ENCODE measurements around the gene LGMN.

Gene LGMN

GRCh38 chr14:92673601-92674150 lies 74.8 kb downstream of the LGMN start:
- H3K9ac ChIP-seq (ENCODE audit: low read depth, low read length) = no peak overlapping the region
- H3K27ac ChIP-seq (ENCODE audit: low read length) = no peak overlapping the region
- no peak for DNase-seq
- H2AFZ ChIP-seq (ENCODE audit: low read depth, low read length) = no peak overlapping the region
- H3K27me3 ChIP-seq (ENCODE audit: insufficient read depth, low read length, poor library complexity) = no peaks in the 10 kb centered on the region
- no peak for ATAC-seq (ENCODE audit: insufficient read depth, low read depth)
- no peaks in the 10 kb centered on the region for H3K4me1 ChIP-seq (ENCODE audit: insufficient read depth, low read length)
- no peak overlapping the region for H3K4me2 ChIP-seq (ENCODE audit: insufficient read depth, low read length)
- no peaks in the 10 kb centered on the region for H4K20me1 ChIP-seq (ENCODE audit: insufficient read depth, low read length)
- H3K36me3 ChIP-seq (ENCODE audit: insufficient read depth, low read length) = no peaks in the 10 kb centered on the region
- TF ChIP-seq EZH2 (IDR thresholded peaks at IDR 0.05; ENCODE audit: borderline replicate concordance, low read depth, low read length, severe bottlenecking) (no peak), CTCF (IDR thresholded peaks at IDR 0.05; ENCODE audit: borderline replicate concordance, extremely low read depth, low read length, poor library complexity, severe bottlenecking) (no peak)
- no peaks in the 10 kb centered on the region for H3K9me3 ChIP-seq (ENCODE audit: insufficient read depth, low read length, severe bottlenecking)
- no peak overlapping the region for H3K4me3 ChIP-seq (ENCODE audit: low read depth in 1 of 2, low read length in 2 of 2)
- H3K79me2 ChIP-seq (ENCODE audit: insufficient read depth, low read length) = no peaks in the 10 kb centered on the region

- no peak for TF ChIP-seq EZH2 (IDR thresholded peaks at IDR 0.05; ENCODE audit: borderline replicate concordance, low read depth, low read length, severe bottlenecking)
- TF ChIP-seq CTCF (IDR thresholded peaks at IDR 0.05; ENCODE audit: borderline replicate concordance, extremely low read depth, low read length, poor library complexity, severe bottlenecking) = no peak
- no peak for ATAC-seq (ENCODE audit: insufficient read depth, low read depth)
Measured at GRCh38 chr14:92670643-92671366, 77.6 kb downstream of the LGMN start.

GRCh38 chr14:92670160-92670559 lies 78.3 kb downstream of the LGMN start:
- H3K4me3 ChIP-seq (ENCODE audit: low read depth in 1 of 2, low read length in 2 of 2) = no peak overlapping the region
- no peaks in the 10 kb centered on the region for H4K20me1 ChIP-seq (ENCODE audit: insufficient read depth, low read length)
- DNase-seq (peak; percentile 16), ATAC-seq (ENCODE audit: insufficient read depth, low read depth) (peak; percentile 45; the same call in 1 of the 3 replicates)
- TF ChIP-seq EZH2 (IDR thresholded peaks at IDR 0.05; ENCODE audit: borderline replicate concordance, low read depth, low read length, severe bottlenecking) (no peak), CTCF (IDR thresholded peaks at IDR 0.05; ENCODE audit: borderline replicate concordance, extremely low read depth, low read length, poor library complexity, severe bottlenecking) (no peak)
- no peaks in the 10 kb centered on the region for H3K36me3 ChIP-seq (ENCODE audit: insufficient read depth, low read length)
- H3K9ac ChIP-seq (ENCODE audit: low read depth, low read length) = no peak overlapping the region
- H2AFZ ChIP-seq (ENCODE audit: low read depth, low read length) = no peak overlapping the region
- H3K9me3 ChIP-seq (ENCODE audit: insufficient read depth, low read length, severe bottlenecking) = no peaks in the 10 kb centered on the region
- H3K27me3 ChIP-seq (ENCODE audit: insufficient read depth, low read length, poor library complexity) = peaks cover 2% of the 10 kb centered on the region
- no peaks in the 10 kb centered on the region for H3K79me2 ChIP-seq (ENCODE audit: insufficient read depth, low read length)
- H3K27ac ChIP-seq (ENCODE audit: low read length) = no peak overlapping the region
- H3K4me2 ChIP-seq (ENCODE audit: insufficient read depth, low read length) = no peak overlapping the region
- no peaks in the 10 kb centered on the region for H3K4me1 ChIP-seq (ENCODE audit: insufficient read depth, low read length)

More at GRCh38 chr14:92670643-92671366, 77.6 kb downstream of the LGMN start:
- Histone ChIP-seq H3K4me2 (ENCODE audit: insufficient read depth, low read length) (no peak overlapping the region), H3K4me1 (ENCODE audit: insufficient read depth, low read length) (no peaks in the 10 kb centered on the region), H3K4me3 (ENCODE audit: low read depth in 1 of 2, low read length in 2 of 2) (no peak overlapping the region), H3K27me3 (ENCODE audit: insufficient read depth, low read length, poor library complexity) (peaks cover 2% of the 10 kb centered on the region), H4K20me1 (ENCODE audit: insufficient read depth, low read length) (no peaks in the 10 kb centered on the region), H3K9me3 (ENCODE audit: insufficient read depth, low read length, severe bottlenecking) (no peaks in the 10 kb centered on the region), H3K36me3 (ENCODE audit: insufficient read depth, low read length) (no peaks in the 10 kb centered on the region), H3K79me2 (ENCODE audit: insufficient read depth, low read length) (no peaks in the 10 kb centered on the region), H3K9ac (ENCODE audit: low read depth, low read length) (no peak overlapping the region), H3K27ac (ENCODE audit: low read length) (no peak overlapping the region), H2AFZ (ENCODE audit: low read depth, low read length) (no peak overlapping the region)
- DNase-seq = no peak

Data from DND-41 (cell line).